Gastroesophageal sphincter (tissue), 4 donors: Measurements from ENCODE around the gene DIPK1A. TPM values are rescaled to one million over a fixed set of nuclear protein-coding genes. Genes with fewer than 3 reads are reported as not detected.

ENCODE experiments used
- ATAC-seq: fragments of 150-250 bp; one replicate; pipeline ENCODE4 v1.9.1; 2016; ENCODE audit warnings: mild to moderate bottlenecking, moderate library complexity
- H3K27ac ChIP-seq, 4 donors: fragments of 200-600 bp; sonication (generic) in 3 of 4; 1 replicate in 3 of 4; 2 replicates in 1 of 4; pipeline ENCODE4 v1.5.1; 2016 to 2019
- H3K27me3 ChIP-seq: fragments of 200-600 bp; sonication (generic); one replicate; pipeline ENCODE4 v1.5.1; 2019
- H3K36me3 ChIP-seq, 2 donors: fragments of 200-600 bp; sonication (generic); one replicate each; pipeline ENCODE4 v1.5.1; 2019; ENCODE audit warnings: control low read depth in 1 of 2
- H3K4me1 ChIP-seq, 3 donors: fragments of 200-600 bp; sonication (generic); 1 replicate in 2 of 3; 2 replicates in 1 of 3; pipeline ENCODE4 v1.5.1; 2016 to 2019; ENCODE audit warnings: control low read depth in 2 of 3
- H3K4me3 ChIP-seq, 2 donors: fragments of 200-600 bp; sonication (generic); one replicate each; pipeline ENCODE4 v1.5.1; 2019; ENCODE audit warnings: mild to moderate bottlenecking in 1 of 2, moderate library complexity in 1 of 2
- H3K9me3 ChIP-seq, 3 donors: fragments of 200-600 bp; sonication (generic); one replicate each; pipeline ENCODE4 v1.5.1; 2017 to 2019; ENCODE audit warnings: control low read depth in 2 of 3
- EP300 ChIP-seq: sonication (generic); formaldehyde crosslinking; IDR thresholded peaks from one replicate; pipeline ENCODE4 v1.6.1; 2017; ENCODE audit warnings: antibody characterized with exemption, mild to moderate bottlenecking
- POLR2A ChIP-seq, 2 donors: fragments of 450-650 bp; IDR thresholded peaks; one replicate each; pipeline ENCODE4 v1.6.1; 2017; ENCODE audit warnings: antibody characterized with exemption in 2 of 2, mild to moderate bottlenecking in 2 of 2, moderate library complexity in 1 of 2
- POLR2AphosphoS5 ChIP-seq: sonication (generic); formaldehyde crosslinking; IDR thresholded peaks from one replicate; pipeline ENCODE4 v1.6.1; 2017; ENCODE audit warnings: antibody characterized with exemption
- WGBS, 2 donors: methylation state at CpG; one replicate each; pipeline ENCODE4 v1.1.5; 2018; ENCODE audit warnings: low coverage in 1 of 2; 5-methylcytosine and 5-hydroxymethylcytosine counted together
- total RNA-seq, 4 donors: library from RNA; depleted of rRNA; stranded (reverse); fragments of >200 nt; gene quantifications; one replicate each; pipeline ENCODE4 v1.1.0, GENCODE V29; 2016
- TF ChIP-seq, protein P1 (sequence below), 4 experiments: fragments of 200-600 bp in 2 of 4; fragments of 450-650 bp in 2 of 4; sonication (generic) in 1 of 4; IDR thresholded peaks; one replicate each; pipeline ENCODE4 v1.5.1; 2017 to 2019; ENCODE audit warnings: antibody characterized with exemption in 4 of 4, mild to moderate bottlenecking in 2 of 4, moderate library complexity in 2 of 4

Gene DIPK1A
- total RNA-seq, 4 donors from 2014 or later: 10.2 to 39.2 (median 32.9) TPM

DNA sequence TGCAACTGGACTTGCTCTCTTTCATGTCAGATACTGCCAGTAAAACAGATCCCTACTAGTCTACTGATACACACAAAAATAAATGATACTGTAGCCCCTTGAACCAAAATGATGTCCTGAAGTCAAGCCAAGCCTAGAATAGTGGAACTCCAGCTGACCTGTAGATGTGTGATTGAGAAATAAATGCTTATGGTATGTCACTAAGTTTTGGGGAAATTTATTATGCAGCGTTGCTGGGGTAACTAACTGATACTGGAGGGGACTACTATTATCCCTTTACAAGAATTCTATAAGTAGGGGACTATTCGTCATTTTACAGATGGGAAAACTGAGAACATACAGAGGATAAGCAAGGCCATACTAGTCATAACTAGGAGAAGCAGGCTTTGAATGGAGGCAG lies 73.8 kb downstream of the DIPK1A start:
- Histone ChIP-seq H3K9me3 (no peaks in the 10 kb centered on the region), H3K36me3 (no peaks in the 10 kb centered on the region), H3K4me1 (no peaks in the 10 kb centered on the region), H3K27me3 (no peaks in the 10 kb centered on the region), H3K4me3 (no peak overlapping the region), H3K27ac (no peak overlapping the region)
- TF ChIP-seq, protein P1, sequence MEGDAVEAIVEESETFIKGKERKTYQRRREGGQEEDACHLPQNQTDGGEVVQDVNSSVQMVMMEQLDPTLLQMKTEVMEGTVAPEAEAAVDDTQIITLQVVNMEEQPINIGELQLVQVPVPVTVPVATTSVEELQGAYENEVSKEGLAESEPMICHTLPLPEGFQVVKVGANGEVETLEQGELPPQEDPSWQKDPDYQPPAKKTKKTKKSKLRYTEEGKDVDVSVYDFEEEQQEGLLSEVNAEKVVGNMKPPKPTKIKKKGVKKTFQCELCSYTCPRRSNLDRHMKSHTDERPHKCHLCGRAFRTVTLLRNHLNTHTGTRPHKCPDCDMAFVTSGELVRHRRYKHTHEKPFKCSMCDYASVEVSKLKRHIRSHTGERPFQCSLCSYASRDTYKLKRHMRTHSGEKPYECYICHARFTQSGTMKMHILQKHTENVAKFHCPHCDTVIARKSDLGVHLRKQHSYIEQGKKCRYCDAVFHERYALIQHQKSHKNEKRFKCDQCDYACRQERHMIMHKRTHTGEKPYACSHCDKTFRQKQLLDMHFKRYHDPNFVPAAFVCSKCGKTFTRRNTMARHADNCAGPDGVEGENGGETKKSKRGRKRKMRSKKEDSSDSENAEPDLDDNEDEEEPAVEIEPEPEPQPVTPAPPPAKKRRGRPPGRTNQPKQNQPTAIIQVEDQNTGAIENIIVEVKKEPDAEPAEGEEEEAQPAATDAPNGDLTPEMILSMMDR (IDR thresholded peaks at IDR 0.05): no peak
- TF ChIP-seq POLR2A (IDR thresholded peaks at IDR 0.05): no peak
- TF ChIP-seq POLR2AphosphoS5: no peak
- TF ChIP-seq EP300: no peak
- WGBS, 2 donors: 100% methylated on average over 2 of the region's 2 CpGs
- ATAC-seq: no peak

DNA sequence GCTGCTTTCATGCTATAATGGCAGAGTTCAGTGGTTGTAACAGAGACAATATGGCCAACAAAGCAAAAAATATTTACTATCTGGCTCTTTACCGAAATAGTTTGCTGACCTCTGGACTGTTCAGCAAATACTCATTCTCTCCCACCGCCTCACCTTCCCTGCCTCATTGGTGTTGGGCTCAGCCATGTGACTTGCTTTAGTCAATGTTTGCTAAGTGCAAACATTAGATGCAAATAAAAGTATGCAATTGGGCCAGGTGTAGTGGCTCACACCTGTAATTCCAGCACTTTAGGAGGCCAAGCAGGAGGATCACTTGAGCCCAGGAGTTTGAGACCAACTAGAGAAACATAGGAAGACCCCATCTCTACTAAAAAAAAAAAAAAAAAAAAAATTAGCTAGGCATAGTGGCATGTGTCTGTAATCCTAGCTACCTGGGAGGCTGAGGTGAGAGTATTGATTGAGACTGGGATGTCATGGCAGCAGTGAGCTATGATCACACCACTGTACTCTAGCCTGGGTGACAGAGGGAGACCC lies 74.3 kb downstream of the DIPK1A start:
- Histone ChIP-seq H3K27me3 (no peaks in the 10 kb centered on the region), H3K9me3 (no peaks in the 10 kb centered on the region), H3K4me3 (no peak overlapping the region), H3K27ac (no peak overlapping the region), H3K4me1 (no peaks in the 10 kb centered on the region), H3K36me3 (no peaks in the 10 kb centered on the region)
- ATAC-seq: no peak
- no peak for TF ChIP-seq POLR2A (IDR thresholded peaks at IDR 0.05)
- TF ChIP-seq POLR2AphosphoS5: no peak
- TF ChIP-seq, protein P1 (IDR thresholded peaks at IDR 0.05): no peak
- TF ChIP-seq EP300: no peak
- WGBS, 2 donors: 94 to 100% methylated on average over 2 of the region's 2 CpGs

DNA sequence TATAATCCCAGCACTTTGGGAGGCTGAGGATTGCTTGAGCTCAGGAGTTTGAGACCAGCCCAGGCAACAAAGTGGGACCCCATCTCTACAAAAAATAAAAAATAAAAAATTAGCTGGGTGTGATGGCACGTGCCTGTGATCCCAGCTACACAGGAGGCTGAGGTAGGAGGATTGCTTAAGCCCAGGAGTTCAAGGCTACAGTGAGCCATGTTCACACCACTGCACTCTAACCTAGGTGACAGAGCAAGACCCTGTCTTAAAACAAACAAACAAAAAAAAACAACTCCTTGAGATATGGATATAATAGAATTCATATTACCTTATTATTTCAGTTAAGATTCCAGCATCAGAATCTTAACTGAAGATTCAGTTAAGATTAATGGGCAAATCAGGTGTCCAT lies 77.1 kb downstream of the DIPK1A start:
- 86 to 100% methylated on average over 1 of the region's 1 CpG for WGBS, 2 donors
- H3K36me3 ChIP-seq: no peaks in the 10 kb centered on the region

DNA sequence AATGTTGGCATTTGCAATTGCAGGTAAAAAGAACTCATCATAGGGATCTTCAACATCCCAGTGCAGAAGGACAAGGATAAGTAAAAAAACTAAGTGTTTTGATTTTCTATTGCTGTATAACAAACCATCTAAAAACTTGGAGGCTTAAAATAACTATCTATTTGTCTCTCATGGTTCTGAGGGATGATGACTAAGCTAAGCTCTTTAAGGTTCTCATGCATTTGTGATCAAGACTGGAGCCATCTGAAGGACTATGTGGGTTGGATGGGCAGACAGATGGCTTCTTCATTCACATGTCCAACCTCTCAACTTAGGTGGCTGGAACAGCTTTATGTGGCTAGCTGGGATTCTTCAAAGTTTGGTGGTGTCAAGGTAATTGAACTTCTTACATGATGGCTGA lies 78.0 kb downstream of the DIPK1A start:
- no peak for ATAC-seq
- no peak for TF ChIP-seq EP300
- no peak for TF ChIP-seq POLR2A (IDR thresholded peaks at IDR 0.05)
- no peak for TF ChIP-seq POLR2AphosphoS5
- TF ChIP-seq, protein P1 (IDR thresholded peaks at IDR 0.05): no peak
- Histone ChIP-seq H3K27me3 (no peaks in the 10 kb centered on the region), H3K4me3 (no peak overlapping the region), H3K4me1 (peaks cover 0 to 8% (median 0%) of the 10 kb centered on the region in 3 donors), H3K36me3 (no peaks in the 10 kb centered on the region), H3K27ac (no peak overlapping the region), H3K9me3 (no peaks in the 10 kb centered on the region)

More for the DNA sequence above, 77.1 kb downstream of the DIPK1A start:
- Histone ChIP-seq H3K27ac (no peak overlapping the region), H3K4me3 (no peak overlapping the region), H3K4me1 (peaks cover 0 to 8% (median 0%) of the 10 kb centered on the region in 3 donors), H3K9me3 (no peaks in the 10 kb centered on the region), H3K27me3 (no peaks in the 10 kb centered on the region)
- no peak for TF ChIP-seq EP300
- TF ChIP-seq POLR2AphosphoS5: no peak
- TF ChIP-seq POLR2A (IDR thresholded peaks at IDR 0.05): no peak
- TF ChIP-seq, protein P1 (IDR thresholded peaks at IDR 0.05): no peak
- no peak for ATAC-seq

DNA sequence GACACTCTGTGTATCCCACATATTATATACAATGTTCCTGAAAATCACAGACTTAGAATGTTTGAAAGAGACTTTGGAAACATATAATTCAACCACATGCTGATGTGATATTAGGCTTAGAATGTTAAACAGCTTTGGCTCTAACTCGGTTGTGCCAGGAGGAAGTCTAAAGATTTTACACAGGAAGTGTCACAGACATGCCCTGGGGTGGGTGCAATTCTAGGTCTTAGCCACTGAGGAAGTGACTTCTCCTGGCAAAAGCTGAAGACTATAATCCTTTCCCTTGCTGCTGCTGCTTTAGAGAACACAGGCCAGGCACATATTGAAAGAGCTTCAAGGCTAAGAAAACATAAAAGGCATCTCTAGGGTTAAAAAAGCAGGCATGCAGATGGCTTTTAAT lies 78.4 kb downstream of the DIPK1A start:
- no peak for TF ChIP-seq POLR2A (IDR thresholded peaks at IDR 0.05)
- TF ChIP-seq POLR2AphosphoS5: no peak
- TF ChIP-seq, protein P1 (IDR thresholded peaks at IDR 0.05): no peak
- no peak for TF ChIP-seq EP300
- H3K36me3 ChIP-seq: no peaks in the 10 kb centered on the region
- peaks cover 0 to 12% (median 4%) of the 10 kb centered on the region in 3 donors for H3K4me1 ChIP-seq
- no peak overlapping the region for H3K4me3 ChIP-seq
- no peaks in the 10 kb centered on the region for H3K9me3 ChIP-seq
- no peak overlapping the region for H3K27ac ChIP-seq
- ATAC-seq: no peak
- 17 to 56% methylated on average over 1 of the region's 1 CpG for whole genome bisulfite sequencing, 2 donors
- no peaks in the 10 kb centered on the region for H3K27me3 ChIP-seq
